SU-DHL-6 (cell line): ENCODE results near the gene CYP4F2.
"Not testable (repeated sequence)": the region's sequence is repeated elsewhere in the genome, so short reads cannot be mapped to it uniquely, and the experiment has no call there.

Experiments
- H2AFZ ChIP-seq: fragments of 200-600 bp; sonication (generic); 2 replicates; pipeline ENCODE4 v1.6.1; 2014; ENCODE audit warnings: low read depth, mild to moderate bottlenecking, moderate library complexity, mixed read lengths, antibody characterized with exemption, low read length; ENCODE audit not compliant: severe bottlenecking
- H3F3A ChIP-seq: fragments of 200-600 bp; shearing (Covaris generic); 2 replicates; pipeline ENCODE4 v1.6.0; 2016; ENCODE audit warnings: antibody characterized with exemption, mild to moderate bottlenecking; ENCODE audit not compliant: insufficient read depth
- H3K27ac ChIP-seq: fragments of 200-600 bp; sonication (generic); 2 replicates; pipeline ENCODE4 v1.5.1; 2016; ENCODE audit warnings: low read depth, mild to moderate bottlenecking, low read length, moderate library complexity, mixed read lengths
- H3K27me3 ChIP-seq: fragments of 200-600 bp; sonication (generic), shearing (Covaris generic); 2 replicates; pipeline ENCODE4 v1.6.0; 2014; ENCODE audit warnings: mild to moderate bottlenecking, low read length
- H3K36me3 ChIP-seq: fragments of 200-600 bp; sonication (generic); 2 replicates; pipeline ENCODE4 v1.6.1; 2014; ENCODE audit warnings: mild to moderate bottlenecking, low read length, mixed read lengths
- H3K4me2 ChIP-seq: fragments of 300-600, 200-600 bp; shearing (Covaris generic), sonication (generic); 2 replicates; pipeline ENCODE4 v1.6.0; 2014; ENCODE audit warnings: low read length, low read depth, mild to moderate bottlenecking; ENCODE audit not compliant: poor library complexity, severe bottlenecking
- H3K4me3 ChIP-seq: fragments of 200-600 bp; sonication (generic); 2 replicates; pipeline ENCODE4 v1.5.1; 2014; ENCODE audit warnings: antibody characterized with exemption, low read length, mild to moderate bottlenecking, mixed read lengths; ENCODE audit not compliant: insufficient read depth, poor library complexity, severe bottlenecking
- H3K79me2 ChIP-seq: fragments of 200-600 bp; sonication (generic); 2 replicates; pipeline ENCODE4 v1.6.1; 2014; ENCODE audit warnings: mild to moderate bottlenecking, low read length, moderate library complexity; ENCODE audit not compliant: insufficient read depth
- H3K9ac ChIP-seq: fragments of 200-600 bp; sonication (generic); 2 replicates; pipeline ENCODE4 v1.7.0; 2014; ENCODE audit warnings: mild to moderate bottlenecking, low read length
- H3K9me2 ChIP-seq: fragments of 200-600 bp; sonication (generic); replicated peaks from 2 replicates; pipeline ENCODE4 v1.6.1; 2014; ENCODE audit warnings: low read length; ENCODE audit not compliant: insufficient read depth
- H3K9me3 ChIP-seq: fragments of 200-600 bp; sonication (generic); 2 replicates; pipeline ENCODE4 v1.6.1; 2014; ENCODE audit warnings: low read length, mixed read lengths; ENCODE audit not compliant: insufficient read depth
- H4K20me1 ChIP-seq: fragments of 200-600 bp; sonication (generic); 2 replicates; pipeline ENCODE4 v1.6.1; 2014; ENCODE audit warnings: low read depth, mild to moderate bottlenecking, antibody characterized with exemption, low read length, moderate library complexity, mixed read lengths
- CTCF ChIP-seq: fragments of 200-600 bp; sonication (generic); IDR thresholded peaks from one replicate; pipeline ENCODE4 v1.5.1; 2017; ENCODE audit warnings: antibody characterized with exemption, mild to moderate bottlenecking, low read length, moderate library complexity; ENCODE audit not compliant: insufficient read depth, poor library complexity, severe bottlenecking
- EZH2phosphoT487 ChIP-seq: fragments of 200-600 bp; sonication (generic), shearing (Covaris generic); conservative IDR thresholded peaks from 2 replicates; pipeline ENCODE4 v1.6.1; 2018; ENCODE audit warnings: mild to moderate bottlenecking, antibody characterized with exemption, low read length, moderate library complexity, mixed read lengths

Gene CYP4F2

GRCh38 chr19:15831626-15832025 lies 66.2 kb downstream of the CYP4F2 start:
- Histone ChIP-seq H3K27ac (no peak overlapping the region), H3K9me2 (no peaks in the 10 kb centered on the region), H2AFZ (no peak overlapping the region), H3K27me3 (no peaks in the 10 kb centered on the region), H3F3A (no peaks in the 10 kb centered on the region), H3K4me2 (no peak overlapping the region), H3K79me2 (no peaks in the 10 kb centered on the region), H3K36me3 (no peaks in the 10 kb centered on the region), H3K9me3 (no peaks in the 10 kb centered on the region), H3K9ac (no peak overlapping the region), H3K4me3 (no peak overlapping the region), H4K20me1 (no peaks in the 10 kb centered on the region)
- no peak for TF ChIP-seq EZH2phosphoT487
- no peak for TF ChIP-seq CTCF

- H3K36me3 ChIP-seq: no peaks in the 10 kb centered on the region
- no peaks in the 10 kb centered on the region for H3K9me2 ChIP-seq
- TF ChIP-seq CTCF (no peak), EZH2phosphoT487 (no peak)
- H4K20me1 ChIP-seq: no peaks in the 10 kb centered on the region
- no peaks in the 10 kb centered on the region for H3F3A ChIP-seq
- H3K4me2 ChIP-seq: no peak overlapping the region
- H3K9me3 ChIP-seq: no peaks in the 10 kb centered on the region
- no peak overlapping the region for H3K27ac ChIP-seq
- no peaks in the 10 kb centered on the region for H3K27me3 ChIP-seq
- no peak overlapping the region for H3K4me3 ChIP-seq
- H3K79me2 ChIP-seq: no peaks in the 10 kb centered on the region
- H2AFZ ChIP-seq: no peak overlapping the region
- no peak overlapping the region for H3K9ac ChIP-seq
Measured at GRCh38 chr19:15829786-15830185, 68.1 kb downstream of the CYP4F2 start.

- no peak overlapping the region for H3K27ac ChIP-seq
- no peaks in the 10 kb centered on the region for H4K20me1 ChIP-seq
- H3F3A ChIP-seq: no peaks in the 10 kb centered on the region
- H3K79me2 ChIP-seq: no peaks in the 10 kb centered on the region
- no peak overlapping the region for H2AFZ ChIP-seq
- H3K9me3 ChIP-seq: no peaks in the 10 kb centered on the region
- no peaks in the 10 kb centered on the region for H3K9me2 ChIP-seq
- no peak overlapping the region for H3K4me3 ChIP-seq
- H3K27me3 ChIP-seq: no peaks in the 10 kb centered on the region
- no peak overlapping the region for H3K4me2 ChIP-seq
- H3K9ac ChIP-seq: no peak overlapping the region
- H3K36me3 ChIP-seq: no peaks in the 10 kb centered on the region
- TF ChIP-seq CTCF (no peak), EZH2phosphoT487 (no peak)
Measured at GRCh38 chr19:15829306-15829698, 68.6 kb downstream of the CYP4F2 start.

- H3K36me3 ChIP-seq, H3K27ac ChIP-seq, H2AFZ ChIP-seq, H3K79me2 ChIP-seq, H3K9me2 ChIP-seq, H3F3A ChIP-seq, H3K9ac ChIP-seq, H3K9me3 ChIP-seq, H3K27me3 ChIP-seq, H3K4me3 ChIP-seq, H3K4me2 ChIP-seq, H4K20me1 ChIP-seq: not testable (repeated sequence)
Measured at GRCh38 chr19:15828611-15829305, 69.1 kb downstream of the CYP4F2 start.
